HepG2 (cell line): ENCODE data around the gene CHADL. TPM values are rescaled to one million over a fixed set of nuclear protein-coding genes. Genes with fewer than 3 reads are reported as not detected.
A peak's percentile ranks its signal among the peaks of the same experiment; 100 is the strongest.

Experiments used
- KLF11 ChIP-seq: IDR thresholded peaks from 2 replicates; pipeline ENCODE4 v1.6.1; 2016; ENCODE audit warnings: missing compliant biosample characterization
- KLF12 ChIP-seq: sonication (generic); formaldehyde crosslinking; IDR thresholded peaks from 2 replicates; pipeline ENCODE4 v1.4.0; 2020; ENCODE audit warnings: missing genetic modification reagents, borderline replicate concordance
- NONO ChIP-seq, 2 experiments: fragments of 450-650 bp in 1 of 2; sonication (generic) in 1 of 2; formaldehyde crosslinking in 1 of 2; IDR thresholded peaks in 1 of 2; conservative IDR thresholded peaks in 1 of 2; 2 replicates each; pipeline versions ENCODE4 v1.6.1 to v1.8.0; 2017 to 2022; ENCODE audit warnings: mild to moderate bottlenecking in 1 of 2, missing genetic modification reagents in 1 of 2, moderate library complexity in 1 of 2
- POGZ ChIP-seq: sonication (generic); formaldehyde crosslinking; IDR thresholded peaks from 2 replicates; pipeline ENCODE4 v1.4.0; 2020; ENCODE audit warnings: mild to moderate bottlenecking, missing genetic modification reagents
- RFXAP ChIP-seq: sonication (generic); formaldehyde crosslinking; IDR thresholded peaks from 2 replicates; pipeline ENCODE4 v1.4.0; 2020; ENCODE audit warnings: missing genetic modification reagents, borderline replicate concordance
- SAP130 ChIP-seq: IDR thresholded peaks from 2 replicates; pipeline ENCODE4 v1.6.1; 2016; ENCODE audit warnings: low read depth
- STAG1 ChIP-seq: sonication (generic); formaldehyde crosslinking; IDR thresholded peaks from 2 replicates; pipeline ENCODE4 v1.4.0; 2020; ENCODE audit warnings: missing genetic modification reagents
- ZFP1 ChIP-seq: IDR thresholded peaks from 2 replicates; pipeline ENCODE4 v1.6.1; 2016
- ZKSCAN8 ChIP-seq: IDR thresholded peaks from 2 replicates; pipeline ENCODE4 v1.6.1; 2016; ENCODE audit warnings: borderline replicate concordance, missing genetic modification reagents, missing compliant biosample characterization
- ZNF101 ChIP-seq: sonication (generic); formaldehyde crosslinking; IDR thresholded peaks from 2 replicates; pipeline ENCODE4 v1.4.0; 2020; ENCODE audit warnings: mild to moderate bottlenecking, low read depth, missing genetic modification reagents, borderline replicate concordance
- ZNF782 ChIP-seq: sonication (generic); formaldehyde crosslinking; IDR thresholded peaks from 2 replicates; pipeline ENCODE4 v1.4.0; 2020; ENCODE audit warnings: missing genetic modification reagents, mild to moderate bottlenecking, borderline replicate concordance
- polyA plus RNA-seq, 8 experiments: library from polyadenylated mRNA; depleted of rRNA in 3 of 8; stranded (reverse) in 7 of 8; unstranded in 1 of 8; fragments of >200 nt; fragmentation: Illumina TruSeq in 4 of 8; extraction: Trizol in 4 of 8; gene quantifications; 2 replicates each; pipeline versions ENCODE4 v1.2.1 to v1.2.3, GENCODE V29; 2011 to 2016; ENCODE audit warnings: low read depth in 4 of 8, missing spikeins in 1 of 8, mixed read lengths in 1 of 8; ENCODE audit not compliant: insufficient read depth in 1 of 8
- total RNA-seq, 5 experiments: library from RNA; depleted of rRNA; stranded (reverse); fragments of >200 nt; fragmentation: Illumina TruSeq; extraction: Trizol; gene quantifications; 2 replicates each; pipeline ENCODE4 v1.2.3, GENCODE V29; 2016; ENCODE audit warnings: low read depth in 1 of 5
- TF ChIP-seq, protein P1 (sequence below): sonication (generic); formaldehyde crosslinking; IDR thresholded peaks from 2 replicates; pipeline ENCODE4 v1.8.1; 2023; ENCODE audit warnings: mild to moderate bottlenecking, missing genetic modification reagents
- TF ChIP-seq, protein P2 (sequence below): IDR thresholded peaks from 2 replicates; pipeline ENCODE4 v1.4.0; 2020; ENCODE audit warnings: mild to moderate bottlenecking, missing genetic modification reagents
- TF ChIP-seq, protein P3 (sequence below): sonication (generic); formaldehyde crosslinking; IDR thresholded peaks from 2 replicates; pipeline ENCODE4 v1.4.0; 2020; ENCODE audit warnings: missing genetic modification reagents
- TF ChIP-seq, protein P4 (sequence below): sonication (generic); formaldehyde crosslinking; IDR thresholded peaks from 2 replicates; pipeline ENCODE4 v1.8.1; 2023; ENCODE audit warnings: missing genetic modification reagents, inconsistent platforms, borderline replicate concordance
- TF ChIP-seq, protein P5 (sequence below): sonication (generic); formaldehyde crosslinking; IDR thresholded peaks from 2 replicates; pipeline ENCODE4; 2020; ENCODE audit warnings: missing genetic modification reagents, mild to moderate bottlenecking, borderline replicate concordance

CHADL gene
- total and polyA plus RNA-seq, 2 of the 13 experiments (the other 11 are each of a cell fraction or from before 2014, with no cell fraction given), result 2.8 to 8.1 TPM

DNA sequence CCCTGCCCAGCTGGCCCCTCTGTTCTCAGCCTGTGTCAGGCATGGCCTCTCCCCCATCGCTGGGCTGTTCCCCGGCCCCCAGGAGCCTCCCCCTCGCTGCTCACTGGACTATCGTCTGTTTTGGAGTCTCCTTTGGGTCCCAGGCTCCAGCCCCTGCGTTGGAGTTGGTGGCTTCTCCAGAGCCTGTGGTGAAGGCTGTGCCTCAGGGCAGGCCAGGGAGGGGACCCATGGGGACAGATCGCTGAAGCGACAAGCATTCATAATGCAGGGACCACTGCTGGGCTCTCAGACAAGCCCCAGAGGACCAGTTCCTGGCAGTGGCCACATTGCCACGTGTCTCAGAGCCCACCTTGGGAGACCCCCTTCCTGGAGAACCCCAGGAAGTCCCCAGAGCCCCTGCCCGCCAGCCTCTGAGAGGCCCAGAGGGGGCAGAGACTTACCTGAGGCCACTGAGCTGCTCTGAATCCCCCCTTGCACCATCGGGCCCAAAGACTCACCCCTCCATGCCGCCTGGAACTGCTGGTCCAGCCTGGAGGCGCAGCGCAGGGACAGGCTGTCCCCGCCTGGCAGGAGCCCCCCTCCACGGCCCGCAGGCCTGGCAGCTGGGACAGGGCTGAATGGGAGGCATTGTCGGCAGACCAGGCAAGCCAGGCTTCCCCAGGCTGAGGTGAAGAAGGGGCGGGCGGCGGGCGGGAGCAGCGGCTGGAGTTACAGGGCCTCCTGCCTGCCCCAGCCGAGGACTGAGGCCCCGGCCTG, at the start of gene CHADL (continued):
- TF ChIP-seq, protein P1, sequence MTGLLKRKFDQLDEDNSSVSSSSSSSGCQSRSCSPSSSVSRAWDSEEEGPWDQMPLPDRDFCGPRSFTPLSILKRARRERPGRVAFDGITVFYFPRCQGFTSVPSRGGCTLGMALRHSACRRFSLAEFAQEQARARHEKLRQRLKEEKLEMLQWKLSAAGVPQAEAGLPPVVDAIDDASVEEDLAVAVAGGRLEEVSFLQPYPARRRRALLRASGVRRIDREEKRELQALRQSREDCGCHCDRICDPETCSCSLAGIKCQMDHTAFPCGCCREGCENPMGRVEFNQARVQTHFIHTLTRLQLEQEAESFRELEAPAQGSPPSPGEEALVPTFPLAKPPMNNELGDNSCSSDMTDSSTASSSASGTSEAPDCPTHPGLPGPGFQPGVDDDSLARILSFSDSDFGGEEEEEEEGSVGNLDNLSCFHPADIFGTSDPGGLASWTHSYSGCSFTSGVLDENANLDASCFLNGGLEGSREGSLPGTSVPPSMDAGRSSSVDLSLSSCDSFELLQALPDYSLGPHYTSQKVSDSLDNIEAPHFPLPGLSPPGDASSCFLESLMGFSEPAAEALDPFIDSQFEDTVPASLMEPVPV (CRISPR knock-in tag), result no peak
- TF ChIP-seq ZFP1 (CRISPR knock-in tag) (no peak), ZKSCAN8 (CRISPR knock-in tag) (no peak), ZNF782 (CRISPR knock-in tag) (no peak; the same call in 1 of the 2 replicates), ZNF101 (no peak; the same call in 1 of the 2 replicates), STAG1 (no peak), POGZ (CRISPR knock-in tag) (no peak), SAP130 (CRISPR knock-in tag) (peak; percentile 61), RFXAP (CRISPR knock-in tag) (no peak), KLF12 (CRISPR knock-in tag) (no peak), KLF11 (CRISPR knock-in tag) (0 out of 2 replicates have a peak, but pooled peaks have one; percentile 59), NONO (IDR thresholded peaks at IDR 0.05) (no peak), NONO (CRISPR knock-in tag; conservative IDR thresholded peaks at IDR 0.05) (0 out of 2 replicates have a peak, but pooled peaks have one; percentile 34)
- TF ChIP-seq, protein P2, sequence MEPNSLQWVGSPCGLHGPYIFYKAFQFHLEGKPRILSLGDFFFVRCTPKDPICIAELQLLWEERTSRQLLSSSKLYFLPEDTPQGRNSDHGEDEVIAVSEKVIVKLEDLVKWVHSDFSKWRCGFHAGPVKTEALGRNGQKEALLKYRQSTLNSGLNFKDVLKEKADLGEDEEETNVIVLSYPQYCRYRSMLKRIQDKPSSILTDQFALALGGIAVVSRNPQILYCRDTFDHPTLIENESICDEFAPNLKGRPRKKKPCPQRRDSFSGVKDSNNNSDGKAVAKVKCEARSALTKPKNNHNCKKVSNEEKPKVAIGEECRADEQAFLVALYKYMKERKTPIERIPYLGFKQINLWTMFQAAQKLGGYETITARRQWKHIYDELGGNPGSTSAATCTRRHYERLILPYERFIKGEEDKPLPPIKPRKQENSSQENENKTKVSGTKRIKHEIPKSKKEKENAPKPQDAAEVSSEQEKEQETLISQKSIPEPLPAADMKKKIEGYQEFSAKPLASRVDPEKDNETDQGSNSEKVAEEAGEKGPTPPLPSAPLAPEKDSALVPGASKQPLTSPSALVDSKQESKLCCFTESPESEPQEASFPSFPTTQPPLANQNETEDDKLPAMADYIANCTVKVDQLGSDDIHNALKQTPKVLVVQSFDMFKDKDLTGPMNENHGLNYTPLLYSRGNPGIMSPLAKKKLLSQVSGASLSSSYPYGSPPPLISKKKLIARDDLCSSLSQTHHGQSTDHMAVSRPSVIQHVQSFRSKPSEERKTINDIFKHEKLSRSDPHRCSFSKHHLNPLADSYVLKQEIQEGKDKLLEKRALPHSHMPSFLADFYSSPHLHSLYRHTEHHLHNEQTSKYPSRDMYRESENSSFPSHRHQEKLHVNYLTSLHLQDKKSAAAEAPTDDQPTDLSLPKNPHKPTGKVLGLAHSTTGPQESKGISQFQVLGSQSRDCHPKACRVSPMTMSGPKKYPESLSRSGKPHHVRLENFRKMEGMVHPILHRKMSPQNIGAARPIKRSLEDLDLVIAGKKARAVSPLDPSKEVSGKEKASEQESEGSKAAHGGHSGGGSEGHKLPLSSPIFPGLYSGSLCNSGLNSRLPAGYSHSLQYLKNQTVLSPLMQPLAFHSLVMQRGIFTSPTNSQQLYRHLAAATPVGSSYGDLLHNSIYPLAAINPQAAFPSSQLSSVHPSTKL (CRISPR knock-in tag), result peak; percentile 39; the same call in 1 of the 2 replicates
- TF ChIP-seq, protein P3, sequence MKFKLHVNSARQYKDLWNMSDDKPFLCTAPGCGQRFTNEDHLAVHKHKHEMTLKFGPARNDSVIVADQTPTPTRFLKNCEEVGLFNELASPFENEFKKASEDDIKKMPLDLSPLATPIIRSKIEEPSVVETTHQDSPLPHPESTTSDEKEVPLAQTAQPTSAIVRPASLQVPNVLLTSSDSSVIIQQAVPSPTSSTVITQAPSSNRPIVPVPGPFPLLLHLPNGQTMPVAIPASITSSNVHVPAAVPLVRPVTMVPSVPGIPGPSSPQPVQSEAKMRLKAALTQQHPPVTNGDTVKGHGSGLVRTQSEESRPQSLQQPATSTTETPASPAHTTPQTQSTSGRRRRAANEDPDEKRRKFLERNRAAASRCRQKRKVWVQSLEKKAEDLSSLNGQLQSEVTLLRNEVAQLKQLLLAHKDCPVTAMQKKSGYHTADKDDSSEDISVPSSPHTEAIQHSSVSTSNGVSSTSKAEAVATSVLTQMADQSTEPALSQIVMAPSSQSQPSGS (CRISPR knock-in tag), result 0 out of 2 replicates have a peak, but pooled peaks have one; percentile 19
- TF ChIP-seq, protein P4, sequence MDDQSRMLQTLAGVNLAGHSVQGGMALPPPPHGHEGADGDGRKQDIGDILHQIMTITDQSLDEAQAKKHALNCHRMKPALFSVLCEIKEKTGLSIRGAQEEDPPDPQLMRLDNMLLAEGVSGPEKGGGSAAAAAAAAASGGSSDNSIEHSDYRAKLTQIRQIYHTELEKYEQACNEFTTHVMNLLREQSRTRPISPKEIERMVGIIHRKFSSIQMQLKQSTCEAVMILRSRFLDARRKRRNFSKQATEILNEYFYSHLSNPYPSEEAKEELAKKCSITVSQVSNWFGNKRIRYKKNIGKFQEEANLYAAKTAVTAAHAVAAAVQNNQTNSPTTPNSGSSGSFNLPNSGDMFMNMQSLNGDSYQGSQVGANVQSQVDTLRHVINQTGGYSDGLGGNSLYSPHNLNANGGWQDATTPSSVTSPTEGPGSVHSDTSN, result no peak
- TF ChIP-seq, protein P5, sequence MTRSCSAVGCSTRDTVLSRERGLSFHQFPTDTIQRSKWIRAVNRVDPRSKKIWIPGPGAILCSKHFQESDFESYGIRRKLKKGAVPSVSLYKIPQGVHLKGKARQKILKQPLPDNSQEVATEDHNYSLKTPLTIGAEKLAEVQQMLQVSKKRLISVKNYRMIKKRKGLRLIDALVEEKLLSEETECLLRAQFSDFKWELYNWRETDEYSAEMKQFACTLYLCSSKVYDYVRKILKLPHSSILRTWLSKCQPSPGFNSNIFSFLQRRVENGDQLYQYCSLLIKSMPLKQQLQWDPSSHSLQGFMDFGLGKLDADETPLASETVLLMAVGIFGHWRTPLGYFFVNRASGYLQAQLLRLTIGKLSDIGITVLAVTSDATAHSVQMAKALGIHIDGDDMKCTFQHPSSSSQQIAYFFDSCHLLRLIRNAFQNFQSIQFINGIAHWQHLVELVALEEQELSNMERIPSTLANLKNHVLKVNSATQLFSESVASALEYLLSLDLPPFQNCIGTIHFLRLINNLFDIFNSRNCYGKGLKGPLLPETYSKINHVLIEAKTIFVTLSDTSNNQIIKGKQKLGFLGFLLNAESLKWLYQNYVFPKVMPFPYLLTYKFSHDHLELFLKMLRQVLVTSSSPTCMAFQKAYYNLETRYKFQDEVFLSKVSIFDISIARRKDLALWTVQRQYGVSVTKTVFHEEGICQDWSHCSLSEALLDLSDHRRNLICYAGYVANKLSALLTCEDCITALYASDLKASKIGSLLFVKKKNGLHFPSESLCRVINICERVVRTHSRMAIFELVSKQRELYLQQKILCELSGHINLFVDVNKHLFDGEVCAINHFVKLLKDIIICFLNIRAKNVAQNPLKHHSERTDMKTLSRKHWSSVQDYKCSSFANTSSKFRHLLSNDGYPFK (CRISPR knock-in tag), result peak; percentile 35; the same call in 1 of the 2 replicates
